ENCODE measurements around the gene MTHFD1L.

- TF ChIP-seq POLR2A (IDR thresholded peaks at IDR 0.05) (no peak), CTCF (IDR thresholded peaks at IDR 0.05) (no peak)
Observed at GRCh38 chr6:150887978-150888563, 22.6 kb downstream of the MTHFD1L start.

All from Peyer's patch (tissue), 4 donors.